ENCODE results near the gene UBXN7.
"Not testable (repeated sequence)": the region's sequence is repeated elsewhere in the genome, so short reads cannot be mapped to it uniquely, and the experiment has no call there.

UBXN7 gene

DNA sequence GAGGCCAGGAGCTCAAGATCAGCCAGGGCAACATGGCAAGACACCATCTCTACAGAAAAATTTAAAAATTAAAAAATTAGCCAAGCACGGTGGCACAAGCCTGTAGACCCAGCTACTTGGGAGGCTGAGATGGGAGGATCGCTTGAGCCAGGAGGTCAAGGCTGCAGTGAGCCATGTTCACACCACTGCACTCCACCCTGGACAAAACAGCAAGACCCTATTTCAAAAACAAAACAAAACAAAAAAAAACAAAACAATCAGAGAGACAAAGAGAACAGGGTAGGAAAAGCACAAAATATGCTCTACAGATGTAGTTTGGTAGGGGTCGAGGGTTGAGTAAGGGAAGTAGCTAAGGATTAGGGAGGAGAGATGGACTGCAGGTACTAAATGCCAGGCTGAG is 117.6 kb downstream of the UBXN7 start:
- DNase-seq = no peak

- DNase-seq = not testable (repeated sequence)
Observed at GRCh38 chr3:196314086-196314485, 118.1 kb downstream of the UBXN7 start.

- DNase-seq = not testable (repeated sequence)
Observed at GRCh38 chr3:196302960-196303359, 129.3 kb downstream of the UBXN7 start.

GRCh38 chr3:196302551-196302950 is 129.7 kb downstream of the UBXN7 start:
- not testable (repeated sequence) for DNase-seq

- DNase-seq = no peak
Observed at GRCh38 chr3:196298521-196298920, 133.7 kb downstream of the UBXN7 start.
